ENCODE data around the gene HGD. TPM values are rescaled to one million over a fixed set of nuclear protein-coding genes. Genes with fewer than 3 reads are reported as not detected.

Gene HGD
- total RNA-seq, 1 experiment from 2014 or later: 0.33 TPM

DNA sequence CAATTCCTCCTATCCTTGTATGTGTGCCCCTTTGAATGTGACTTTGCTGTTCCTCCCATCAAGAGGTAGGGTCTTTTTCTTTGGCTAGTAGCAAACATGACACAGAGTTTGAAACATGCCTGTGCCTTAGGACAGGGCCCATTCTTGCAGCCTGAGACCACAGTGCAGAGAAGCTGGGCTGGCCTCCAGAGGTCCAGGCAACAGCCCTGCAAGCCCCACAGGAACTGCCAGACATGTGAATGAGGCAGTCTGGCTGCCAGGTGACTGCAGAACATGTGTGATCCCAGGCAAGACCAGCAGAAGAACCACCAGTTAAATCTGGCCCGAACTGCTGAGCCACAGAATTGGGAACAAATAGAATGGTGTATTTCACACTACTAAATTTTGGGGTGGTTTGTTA lies 1.2 kb upstream of the HGD start:
- Mint-ChIP-seq H3K27ac (peak overlapping the region in 1 of 3 experiments; percentile 50; a peak in 2 of 7 replicates), H3K4me1 (peaks cover 43 to 48% of the 10 kb centered on the region in 2 experiments), H3K27me3 (ENCODE audit: low read depth) (no peaks in the 10 kb centered on the region), H3K9me3 (peaks cover 7 to 8% of the 10 kb centered on the region in 2 experiments; a peak in 4 of 5 replicates), H3K36me3 (ENCODE audit: insufficient read depth in 1 of 3, low read depth in 3 of 3) (peaks cover 5 to 15% (median 8%) of the 10 kb centered on the region in 3 experiments; a peak in 5 of 7 replicates), H3K4me3 (no peak overlapping the region)
- Histone ChIP-seq H3K79me1 (ENCODE audit: insufficient read depth, low read depth, low read length, poor library complexity, severe bottlenecking) (no peaks in the 10 kb centered on the region), H3K4me2 (ENCODE audit: insufficient read depth, insufficient read length, low read length) (no peak overlapping the region), H2BK5ac (ENCODE audit: insufficient read length, low read length) (no peak overlapping the region), H2BK120ac (ENCODE audit: low read depth, low read length, poor library complexity, severe bottlenecking) (no peak overlapping the region), H3K14ac (ENCODE audit: insufficient read depth, low read length) (no peak overlapping the region), H3K23me2 (ENCODE audit: insufficient read length, low read depth, low read length, poor library complexity, severe bottlenecking) (no peaks in the 10 kb centered on the region), H3K9me3 (ENCODE audit: control insufficient read depth, low read depth, low read length) (no peaks in the 10 kb centered on the region), H4K8ac (replicated peaks; ENCODE audit: insufficient read length, low read depth, low read length) (no peak overlapping the region), H3K56ac (ENCODE audit: insufficient read length, low read depth, low read length) (no peak overlapping the region), H3K23ac (ENCODE audit: insufficient read length, low read depth, low read length) (no peak overlapping the region), H3K9ac (ENCODE audit: extremely low read depth, insufficient read length, low read length) (no peak overlapping the region), H3T11ph (ENCODE audit: low read length) (no peak overlapping the region), H4K20me1 (ENCODE audit: control insufficient read depth, insufficient read depth, insufficient read length) (no peaks in the 10 kb centered on the region), H2BK20ac (ENCODE audit: low read depth, low read length, poor library complexity, severe bottlenecking) (no peak overlapping the region), H4K91ac (ENCODE audit: insufficient read length, low read depth, low read length) (no peak overlapping the region), H3K27me3 (ENCODE audit: insufficient read depth, low read length) (no peaks in the 10 kb centered on the region), H2BK15ac (ENCODE audit: low read depth, low read length) (no peak overlapping the region), H3K4ac (ENCODE audit: low read depth, low read length) (no peak overlapping the region), H2AK5ac (ENCODE audit: insufficient read length, low read length) (no peak overlapping the region), H3K4me1 (ENCODE audit: insufficient read depth, low read length) (peaks cover 4% of the 10 kb centered on the region; the same call in 1 of the 2 replicates), H2BK12ac (ENCODE audit: insufficient read length, low read depth, low read length) (no peak overlapping the region), H2AFZ (ENCODE audit: low read length) (no peak overlapping the region), H4K5ac (ENCODE audit: insufficient read length, low read depth, low read length) (no peak overlapping the region), H3K18ac (ENCODE audit: insufficient read length, low read depth, low read length) (no peak overlapping the region), H3K79me2 (ENCODE audit: insufficient read depth, low read length) (no peaks in the 10 kb centered on the region), H3K27ac (ENCODE audit: insufficient read length, low read depth, low read length) (no peak overlapping the region)
- TF ChIP-seq, protein P1, sequence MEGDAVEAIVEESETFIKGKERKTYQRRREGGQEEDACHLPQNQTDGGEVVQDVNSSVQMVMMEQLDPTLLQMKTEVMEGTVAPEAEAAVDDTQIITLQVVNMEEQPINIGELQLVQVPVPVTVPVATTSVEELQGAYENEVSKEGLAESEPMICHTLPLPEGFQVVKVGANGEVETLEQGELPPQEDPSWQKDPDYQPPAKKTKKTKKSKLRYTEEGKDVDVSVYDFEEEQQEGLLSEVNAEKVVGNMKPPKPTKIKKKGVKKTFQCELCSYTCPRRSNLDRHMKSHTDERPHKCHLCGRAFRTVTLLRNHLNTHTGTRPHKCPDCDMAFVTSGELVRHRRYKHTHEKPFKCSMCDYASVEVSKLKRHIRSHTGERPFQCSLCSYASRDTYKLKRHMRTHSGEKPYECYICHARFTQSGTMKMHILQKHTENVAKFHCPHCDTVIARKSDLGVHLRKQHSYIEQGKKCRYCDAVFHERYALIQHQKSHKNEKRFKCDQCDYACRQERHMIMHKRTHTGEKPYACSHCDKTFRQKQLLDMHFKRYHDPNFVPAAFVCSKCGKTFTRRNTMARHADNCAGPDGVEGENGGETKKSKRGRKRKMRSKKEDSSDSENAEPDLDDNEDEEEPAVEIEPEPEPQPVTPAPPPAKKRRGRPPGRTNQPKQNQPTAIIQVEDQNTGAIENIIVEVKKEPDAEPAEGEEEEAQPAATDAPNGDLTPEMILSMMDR (conservative IDR thresholded peaks at IDR 0.05): no peak
- DNase-seq: no peak
- WGBS (ENCODE audit: extremely low coverage, insufficient read length, low lambda C conversion rate): no CpG with 5 or more reads among the region's 1 CpG
